ENCODE measurements around the gene TTC34.
"Not testable (repeated sequence)": the region's sequence is repeated elsewhere in the genome, so short reads cannot be mapped to it uniquely, and the experiment has no call there.

Gene TTC34

DNA sequence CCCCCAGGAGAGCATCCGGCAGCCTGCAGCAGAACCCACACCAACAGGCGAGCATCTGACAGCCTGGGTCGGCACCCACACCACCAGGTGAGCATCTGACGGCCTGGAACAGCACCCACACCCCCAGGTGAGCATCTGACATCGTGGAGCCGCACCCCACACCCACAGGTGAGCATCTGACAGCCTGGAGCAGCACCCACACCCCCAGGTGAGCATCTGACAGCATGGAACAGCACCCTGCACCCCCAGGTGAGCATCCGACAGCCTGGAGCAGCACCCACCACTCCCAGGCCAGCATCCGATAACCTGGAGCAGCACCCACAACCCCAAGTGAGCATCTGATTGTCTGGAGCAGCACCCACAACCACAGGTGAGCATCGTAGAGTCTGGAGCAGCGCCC, 124.8 kb downstream of the TTC34 start:
- DNase-seq (ENCODE audit: low spot score) = not testable (repeated sequence)

DNA sequence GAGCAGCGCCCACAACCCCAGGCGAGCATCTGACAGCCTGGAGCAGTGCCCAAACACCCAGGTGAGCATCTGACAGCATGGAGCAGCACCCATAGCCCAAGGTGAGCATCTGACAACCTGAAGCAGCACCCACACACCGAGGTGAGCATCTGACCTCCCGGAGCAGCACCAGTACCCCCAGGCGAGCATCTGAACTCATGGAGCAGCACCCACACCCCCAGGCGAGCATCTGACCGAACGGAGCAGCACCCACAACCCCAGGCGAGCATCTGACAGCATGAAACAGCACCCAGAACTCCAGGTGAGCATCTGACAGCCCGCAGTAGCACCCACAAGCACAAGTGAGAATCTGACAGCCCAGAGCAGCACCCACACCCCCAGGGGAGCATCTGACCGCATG, 129.8 kb downstream of the TTC34 start:
- DNase-seq (ENCODE audit: low spot score) = not testable (repeated sequence)

DNA sequence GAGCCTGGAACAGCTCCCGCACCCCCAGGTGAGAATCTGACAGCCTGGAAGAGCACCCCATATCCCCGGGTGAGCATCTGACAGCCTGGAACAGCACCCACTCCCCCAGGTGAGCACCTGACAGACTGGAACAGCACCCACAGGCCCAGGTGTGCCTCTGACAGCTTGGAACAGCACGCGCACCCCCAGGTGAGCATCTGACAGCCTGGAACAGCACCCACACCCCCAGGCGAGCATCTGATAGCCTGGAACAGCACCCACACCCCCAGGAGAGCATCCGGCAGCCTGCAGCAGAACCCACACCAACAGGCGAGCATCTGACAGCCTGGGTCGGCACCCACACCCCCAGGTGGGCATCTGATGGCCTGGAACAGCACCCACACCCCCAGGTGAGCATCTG, 141.7 kb downstream of the TTC34 start:
- DNase-seq (ENCODE audit: low spot score) = not testable (repeated sequence)

DNA sequence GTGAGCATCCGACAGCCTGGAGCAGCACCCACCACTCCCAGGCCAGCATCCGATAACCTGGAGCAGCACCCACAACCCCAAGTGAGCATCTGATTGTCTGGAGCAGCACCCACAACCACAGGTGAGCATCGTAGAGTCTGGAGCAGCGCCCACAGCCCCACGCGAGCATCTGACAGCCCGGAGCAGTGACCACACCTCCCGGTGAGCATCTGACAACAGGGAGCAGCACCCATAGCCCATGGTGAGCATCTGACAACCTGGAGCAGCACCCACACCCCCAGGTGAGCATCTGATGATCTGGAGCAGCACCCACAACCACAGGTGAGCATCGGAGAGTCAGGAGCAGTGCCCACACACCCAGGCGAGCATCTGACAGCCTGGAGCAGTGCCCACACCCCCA, 143.6 kb downstream of the TTC34 start:
- DNase-seq (ENCODE audit: low spot score) = not testable (repeated sequence)

DNA sequence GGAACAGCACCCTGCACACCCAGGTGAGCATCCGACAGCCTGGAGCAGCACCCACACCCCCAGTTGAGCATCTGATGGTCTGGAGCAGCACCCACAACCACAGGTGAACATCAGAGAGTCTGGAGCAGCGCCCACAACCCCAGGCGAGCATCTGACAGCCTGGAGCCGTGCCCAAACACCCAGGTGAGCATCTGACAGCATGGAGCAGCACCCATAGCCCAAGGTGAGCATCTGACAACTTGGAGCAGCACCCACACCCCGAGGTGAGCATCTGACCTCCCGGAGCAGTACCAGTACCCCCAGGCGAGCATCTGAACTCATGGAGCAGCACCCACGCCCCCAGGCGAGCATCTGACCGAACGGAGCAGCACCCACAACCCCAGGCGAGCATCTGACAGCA, 144.4 kb downstream of the TTC34 start:
- not testable (repeated sequence) for DNase-seq (ENCODE audit: low spot score)

DNA sequence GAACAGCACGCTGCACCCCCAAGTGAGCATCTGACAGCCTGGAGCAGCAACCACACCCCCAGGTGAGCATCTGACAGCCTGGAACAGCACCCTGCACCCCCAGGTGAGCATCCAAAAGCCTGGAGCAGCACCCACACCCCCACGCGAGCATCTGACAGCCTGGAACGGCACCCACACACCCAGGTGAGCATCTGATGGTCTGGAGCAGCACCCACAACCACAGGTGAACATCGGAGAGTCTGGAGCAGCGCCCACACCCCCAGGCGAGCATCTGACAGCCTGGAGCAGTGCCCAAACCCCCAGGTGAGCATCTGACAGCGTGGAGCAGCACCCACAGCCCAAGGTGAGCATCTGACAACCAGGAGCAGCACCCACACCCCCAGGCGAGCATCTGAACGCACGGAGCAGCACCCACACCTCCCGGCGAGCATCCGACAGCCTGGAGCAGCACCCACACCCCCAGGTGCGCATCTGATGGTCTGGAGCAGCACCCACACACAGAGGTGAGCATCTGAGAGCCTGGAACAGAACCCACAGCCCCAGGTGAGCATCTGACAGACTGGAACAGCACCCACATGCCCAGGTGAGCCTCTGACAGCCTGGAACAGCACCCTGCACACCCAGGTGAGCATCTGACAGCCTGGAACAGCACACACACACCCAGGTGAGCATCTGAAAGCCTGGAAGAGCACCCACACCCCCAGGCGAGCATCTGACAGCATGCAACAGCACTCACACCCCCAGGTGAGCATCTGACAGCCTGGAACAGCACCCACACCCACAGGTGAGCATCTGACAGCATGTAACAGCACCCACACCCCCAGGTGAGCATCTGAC, 145.7 kb downstream of the TTC34 start:
- not testable (repeated sequence) for DNase-seq (ENCODE audit: low spot score)

DNA sequence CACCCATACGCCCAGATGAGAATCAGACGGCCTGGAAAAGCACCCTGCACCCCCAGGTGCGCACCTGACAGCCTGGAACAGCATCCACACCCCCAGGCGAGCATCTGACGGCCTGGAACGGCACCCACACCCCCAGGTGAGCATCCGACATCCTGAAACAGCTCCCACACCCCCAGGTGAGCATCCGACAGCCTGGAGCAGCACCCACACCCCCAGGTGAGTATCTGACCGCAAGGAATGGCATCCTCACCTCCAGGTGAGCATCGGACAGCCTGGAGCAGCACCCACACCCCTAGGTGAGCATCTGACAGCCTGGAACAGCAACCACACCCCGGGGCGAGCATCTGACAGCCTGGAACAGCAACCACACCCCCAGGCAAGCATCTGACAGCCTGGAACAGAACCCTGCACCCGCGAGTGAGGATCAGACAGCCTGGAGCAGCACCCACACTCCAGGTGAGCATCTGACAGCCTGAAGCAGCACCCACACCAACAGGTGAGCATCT, 147.0 kb downstream of the TTC34 start:
- not testable (repeated sequence) for DNase-seq (ENCODE audit: low spot score)

DNA sequence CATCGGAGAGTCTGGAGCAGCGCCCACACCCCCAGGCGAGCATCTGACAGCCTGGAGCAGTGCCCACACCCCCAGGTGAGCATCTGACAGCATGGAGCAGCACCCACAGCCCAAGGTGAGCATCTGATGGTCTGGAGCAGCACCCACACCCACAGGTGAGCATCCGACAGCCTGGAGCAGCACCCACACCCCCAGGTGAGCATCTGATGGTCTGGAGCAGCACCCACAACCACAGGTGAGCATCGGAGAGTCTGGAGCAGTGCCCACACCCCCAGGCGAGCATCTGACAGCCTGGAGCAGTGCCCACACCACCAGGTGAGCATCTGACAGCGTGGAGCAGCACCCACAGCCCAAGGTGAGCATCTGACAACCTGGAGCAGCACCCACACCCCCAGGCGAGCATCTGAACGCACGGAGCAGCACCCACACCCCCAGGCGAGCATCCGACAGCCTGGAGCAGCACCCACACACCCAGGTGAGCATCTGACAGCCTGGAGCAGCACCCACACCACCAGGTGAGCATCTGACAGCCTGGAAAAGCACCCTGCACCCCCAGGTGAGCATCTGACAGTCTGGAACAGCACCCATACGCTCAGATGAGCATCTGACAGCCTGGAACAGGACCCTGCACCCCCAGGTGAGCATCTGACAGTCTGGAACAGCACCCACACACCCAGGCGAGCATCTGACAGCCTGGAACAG, 147.6 kb downstream of the TTC34 start:
- not testable (repeated sequence) for DNase-seq (ENCODE audit: low spot score)

DNA sequence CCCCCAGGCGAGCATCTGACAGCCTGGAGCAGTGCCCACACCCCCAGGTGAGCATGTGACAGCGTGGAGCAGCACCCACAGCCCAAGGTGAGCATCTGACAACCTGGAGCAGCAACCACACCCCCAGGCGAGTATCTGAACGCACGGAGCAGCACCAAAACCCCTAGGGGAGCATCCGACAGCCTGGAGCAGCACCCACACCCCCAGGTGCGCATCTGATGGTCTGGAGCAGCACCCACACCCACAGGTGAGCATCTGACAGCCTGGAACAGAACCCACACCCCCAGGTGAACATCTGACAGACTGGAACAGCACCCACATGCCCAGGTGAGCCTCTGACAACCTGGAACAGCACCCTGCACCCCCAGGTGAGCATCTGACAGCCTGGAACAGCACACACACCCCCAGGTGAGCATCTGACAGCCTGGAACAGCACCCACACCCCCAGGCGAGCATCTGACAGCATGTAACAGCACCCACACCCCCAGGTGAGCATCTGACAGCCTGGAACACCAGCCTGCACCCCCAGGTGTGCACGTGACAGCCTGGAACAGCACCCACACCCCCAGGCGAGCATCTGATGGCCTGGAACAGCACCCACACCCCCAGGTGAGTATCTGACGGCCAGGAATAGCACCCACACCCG, 148.4 kb downstream of the TTC34 start:
- DNase-seq (ENCODE audit: low spot score) = not testable (repeated sequence)

DNA sequence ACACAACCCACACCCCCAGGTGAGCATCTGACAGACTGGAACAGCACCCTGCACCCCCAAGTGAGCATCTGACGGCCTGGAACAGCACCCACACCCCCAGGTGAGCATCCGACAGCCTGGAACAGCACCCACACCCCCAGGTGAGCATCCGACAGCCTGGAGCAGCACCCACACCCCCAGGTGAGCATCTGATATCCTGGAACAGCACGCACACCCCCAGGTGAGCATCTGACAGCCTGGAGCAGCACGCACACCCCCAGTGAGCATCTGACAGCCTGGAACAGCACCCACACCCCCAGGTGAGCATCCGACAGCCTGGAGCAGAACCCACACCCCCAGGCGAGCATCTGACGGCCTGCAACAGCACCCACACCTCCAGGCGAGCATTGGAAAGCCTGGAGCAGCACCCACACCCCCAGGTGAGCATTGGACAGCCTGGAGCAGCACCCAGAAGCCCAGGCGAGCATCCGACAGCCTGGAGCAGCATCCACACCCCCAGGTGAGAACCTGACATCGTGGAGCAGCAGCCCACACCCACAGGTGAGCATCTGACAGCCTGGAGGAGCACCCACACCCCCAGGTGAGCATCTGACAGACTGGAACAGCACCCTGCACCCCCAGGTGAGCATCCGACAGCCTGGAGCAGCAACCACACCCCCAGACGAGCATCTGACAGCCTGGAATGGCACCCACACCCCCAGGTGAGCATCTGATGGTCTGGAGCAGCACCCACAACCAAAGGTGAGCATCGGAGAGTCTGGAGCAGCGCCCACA, 149.2 kb downstream of the TTC34 start:
- not testable (repeated sequence) for DNase-seq (ENCODE audit: low spot score)

DNA sequence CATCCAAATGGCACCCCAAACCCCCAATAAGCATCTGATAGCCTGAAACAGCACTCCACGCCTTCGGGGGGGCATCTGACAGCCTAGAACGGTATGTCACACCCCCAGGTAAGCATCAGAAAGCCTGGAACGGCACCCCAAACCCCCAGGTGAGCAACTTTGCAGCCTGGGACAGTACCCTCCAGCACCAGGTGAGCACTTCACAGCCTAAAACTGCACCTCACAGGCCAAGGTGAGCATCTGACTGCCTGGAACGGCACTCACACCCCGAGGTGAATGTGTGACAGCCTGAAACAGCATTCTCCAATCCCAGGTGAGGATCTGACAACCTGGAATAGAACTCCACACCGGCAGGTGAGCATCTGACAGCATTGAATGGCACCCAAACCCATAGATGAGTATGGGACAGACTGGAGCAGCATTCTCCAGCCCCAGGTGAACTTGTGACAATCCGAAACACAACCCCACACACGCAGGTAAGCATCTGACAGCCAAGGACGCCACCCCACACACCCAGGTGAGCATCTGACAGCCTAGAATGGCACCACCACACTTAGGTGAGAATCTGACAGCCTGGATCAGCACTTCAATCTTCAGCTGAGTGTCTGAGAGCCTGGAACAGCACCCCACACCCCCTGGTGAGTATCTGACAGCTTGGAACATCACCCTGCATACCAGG, 150.4 kb downstream of the TTC34 start:
- DNase-seq (ENCODE audit: low spot score) = no peak

DNA sequence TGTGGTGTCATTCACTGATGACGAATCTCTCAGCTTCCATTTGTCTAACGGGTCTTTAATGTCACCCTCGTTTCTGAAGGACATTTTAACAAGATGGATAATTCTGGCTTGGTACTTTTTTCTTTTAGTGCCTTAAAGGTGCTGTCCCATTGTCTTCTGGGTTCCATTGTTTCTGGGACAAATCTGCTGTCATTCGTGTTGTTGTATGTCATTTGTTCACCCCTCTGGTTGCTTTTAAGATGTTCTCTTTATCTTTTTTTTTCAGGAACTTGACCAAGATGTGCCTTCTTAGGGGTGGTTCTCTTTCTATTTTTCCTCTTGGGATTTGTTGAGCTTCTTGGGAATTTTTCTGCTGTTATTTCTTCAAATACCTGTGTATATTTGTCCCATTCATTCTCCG, 154.7 kb downstream of the TTC34 start:
- DNase-seq (ENCODE audit: low spot score) = no peak

DNA sequence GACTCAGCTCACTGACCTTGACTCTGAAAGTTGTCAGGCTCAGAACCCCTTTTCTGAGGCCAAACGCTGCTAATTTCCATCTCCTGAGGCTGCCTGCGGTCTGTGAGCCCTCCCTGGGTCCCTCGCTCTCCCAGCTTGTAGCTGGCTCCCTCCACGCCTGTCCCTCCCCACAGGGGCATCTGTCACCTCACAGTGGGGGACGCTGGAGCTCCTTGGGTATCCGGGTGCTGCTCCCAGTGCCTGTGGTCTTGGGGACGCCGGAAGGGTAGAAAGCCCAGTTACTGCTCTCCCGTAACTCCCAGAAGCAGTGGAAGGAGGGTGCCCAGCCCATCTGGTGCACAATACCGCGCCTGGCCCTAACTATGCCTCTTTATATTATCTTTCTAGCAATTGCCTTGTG, 155.7 kb downstream of the TTC34 start:
- DNase-seq (ENCODE audit: low spot score) = no peak

DNA sequence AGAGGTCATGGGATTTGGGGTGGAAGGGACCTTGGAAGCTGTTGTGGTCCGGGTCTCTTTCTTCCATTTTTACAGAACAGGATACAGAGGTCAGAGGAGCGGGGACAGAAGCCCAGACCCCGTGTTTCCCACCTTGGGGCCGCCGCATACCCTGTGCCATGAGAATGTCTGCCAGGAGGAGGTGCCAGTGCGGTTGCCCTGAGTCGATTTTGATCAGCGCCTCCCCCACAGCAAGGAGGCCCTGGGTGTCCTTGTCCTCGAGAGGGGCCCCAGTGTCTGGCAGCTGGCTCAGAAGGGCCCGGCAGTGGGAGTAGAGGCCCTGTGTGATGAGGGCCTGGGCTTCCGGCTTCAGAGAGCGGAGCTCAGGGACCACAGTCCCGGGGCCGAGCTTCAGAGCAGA, 156.3 kb downstream of the TTC34 start:
- no peak for DNase-seq (ENCODE audit: low spot score)

DNA sequence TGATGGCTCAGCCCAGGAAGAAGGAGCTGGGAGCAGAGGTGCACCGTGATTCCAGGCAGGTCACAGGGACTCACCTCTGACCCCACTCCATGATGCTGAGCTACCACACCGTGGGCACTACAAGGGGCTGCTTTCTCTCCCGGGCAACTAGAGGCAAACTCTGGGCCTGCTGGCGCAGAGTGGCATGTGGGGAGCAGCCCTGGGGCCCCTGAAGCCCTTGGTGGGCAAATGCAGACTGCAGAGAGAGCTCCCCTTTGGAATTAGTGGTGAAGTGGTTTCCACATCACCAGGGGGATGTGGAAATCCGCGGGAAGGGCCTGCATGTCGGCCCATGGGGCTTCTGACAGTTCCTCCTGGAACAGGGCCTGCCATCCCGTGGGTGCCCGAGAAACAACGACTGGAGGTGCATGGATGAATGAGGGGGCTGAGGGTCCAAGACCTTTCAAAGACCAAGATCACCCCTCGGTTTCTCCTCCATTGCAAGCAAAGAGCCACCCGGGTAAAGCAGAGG, 156.8 kb downstream of the TTC34 start:
- DNase-seq (ENCODE audit: low spot score) = no peak

DNA sequence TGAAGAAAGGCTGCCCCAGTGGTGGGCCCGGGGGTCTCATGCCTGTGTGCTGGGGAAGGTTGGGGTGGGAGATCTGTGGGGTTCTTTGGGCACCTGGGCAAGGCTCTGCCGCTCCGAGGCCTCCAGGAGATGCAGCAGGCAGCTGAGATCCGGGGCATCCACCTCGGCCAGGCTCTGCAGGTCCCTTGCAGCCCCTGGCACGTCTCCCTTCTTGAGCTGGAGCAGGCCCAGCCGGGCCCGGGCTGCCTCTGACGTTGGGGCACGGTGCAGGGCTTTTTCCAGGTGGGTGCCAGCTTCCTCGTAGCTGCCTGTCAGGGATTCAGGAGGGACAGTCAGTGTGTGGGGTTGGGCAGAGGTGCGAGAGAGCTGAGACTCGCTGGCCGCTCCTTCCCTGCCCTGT, 157.3 kb downstream of the TTC34 start:
- DNase-seq (ENCODE audit: low spot score) = no peak

DNA sequence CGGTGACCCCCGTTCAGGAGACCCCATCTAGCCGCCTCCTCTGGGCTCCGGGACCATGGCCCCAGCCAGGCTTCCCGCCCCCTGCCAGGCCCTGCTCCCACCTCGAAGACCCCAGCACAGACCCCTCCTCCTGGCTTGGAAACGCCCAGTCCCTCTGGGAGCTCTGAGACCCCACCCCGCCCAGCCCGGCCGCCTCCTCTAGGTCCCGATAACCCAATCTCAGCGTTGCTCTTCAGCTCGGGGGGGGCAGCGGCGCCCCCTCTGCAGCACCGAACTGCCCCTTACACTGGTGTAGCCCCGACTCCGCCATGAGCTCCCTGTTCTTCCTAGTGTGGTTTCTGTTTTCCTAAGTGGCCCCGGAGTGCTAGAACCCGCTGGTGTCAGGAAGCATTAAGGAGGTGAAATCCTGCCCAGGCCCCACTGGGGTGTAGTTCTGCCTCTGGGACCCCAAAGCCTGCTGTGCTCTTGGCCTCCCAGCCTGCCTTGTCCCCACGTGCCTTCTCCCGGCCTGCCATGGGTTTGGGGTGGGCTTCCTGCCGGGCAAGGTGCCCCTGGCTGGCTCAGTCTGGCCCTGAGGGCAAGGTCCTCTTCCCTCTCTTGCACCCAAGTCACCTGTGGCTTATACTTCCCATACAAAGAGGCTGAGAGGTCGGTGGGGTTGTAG, 157.9 kb downstream of the TTC34 start:
- no peak for DNase-seq (ENCODE audit: low spot score)

DNA sequence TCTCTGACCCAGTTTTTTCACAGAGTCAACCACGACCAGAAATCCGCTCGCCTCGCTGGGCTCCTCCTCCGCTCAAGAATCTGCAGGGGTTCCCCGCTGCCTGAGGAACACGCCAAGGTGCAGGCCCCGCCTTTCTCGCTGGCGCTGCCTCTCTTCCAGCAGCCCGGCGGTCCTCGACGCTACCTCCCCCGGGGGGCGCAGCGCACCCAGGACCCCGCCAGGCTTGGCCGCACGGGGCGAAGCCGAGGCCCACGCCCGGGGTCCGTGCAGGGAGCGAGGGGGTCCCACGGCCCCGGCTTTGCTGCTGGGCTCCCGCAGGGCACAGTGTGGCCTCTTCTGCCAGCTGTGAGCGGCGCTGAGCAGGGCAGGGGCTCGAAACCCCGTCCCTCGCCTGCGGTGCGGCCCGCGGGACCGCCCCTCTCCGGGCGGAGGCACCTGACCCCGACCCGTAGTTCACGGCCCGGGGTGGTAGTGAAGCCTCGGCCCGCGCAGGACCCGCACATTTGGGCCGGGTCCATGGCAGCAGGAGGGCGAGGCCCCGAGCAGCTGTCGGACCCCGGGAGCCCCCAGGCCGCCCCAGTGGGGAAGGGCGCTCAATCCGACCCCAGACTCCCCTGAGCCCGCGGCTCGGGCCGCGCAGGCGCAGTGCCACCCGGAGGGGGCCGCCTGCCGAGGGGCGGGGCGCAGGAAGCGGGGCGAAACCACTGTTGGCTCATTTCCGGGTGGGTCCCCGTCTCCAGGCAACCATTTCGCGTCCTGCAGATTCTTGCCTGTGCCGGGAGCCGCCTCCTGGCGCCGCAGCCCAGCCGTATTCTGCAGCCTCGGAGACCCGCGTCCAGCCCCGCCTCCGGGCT, 158.7 kb downstream of the TTC34 start:
- peak; percentile 98 for DNase-seq (ENCODE audit: low spot score)

DNA sequence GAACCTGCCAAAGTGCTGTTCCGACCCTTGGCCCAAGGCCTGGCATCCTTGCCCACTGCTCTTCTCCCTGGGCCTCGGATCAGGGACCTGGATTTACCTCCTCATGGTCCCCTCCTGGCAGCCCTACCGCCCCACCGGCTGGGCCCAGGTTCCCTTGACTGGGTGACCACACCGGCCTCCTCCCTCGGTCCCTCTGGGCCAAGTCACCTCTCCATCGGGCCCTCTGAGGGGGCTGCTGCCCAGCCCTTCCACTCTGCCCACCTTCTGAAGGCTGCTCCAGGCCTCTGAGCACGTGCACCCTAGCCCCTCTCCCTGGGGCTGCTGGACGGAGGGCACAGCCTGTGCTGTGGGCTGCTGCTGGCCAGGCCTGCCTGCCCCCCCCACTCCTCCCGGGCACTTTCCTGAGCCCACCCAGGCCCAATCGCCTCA, 159.3 kb downstream of the TTC34 start:
- no peak for DNase-seq (ENCODE audit: low spot score)

All from iPS-NIHi11 (cell line).